ENCODE results near the gene PACRG.

GRCh38 chr6:162778603-162779002, 50.8 kb downstream of the PACRG start:
- TF ChIP-seq POLR2A (IDR thresholded peaks at IDR 0.05; ENCODE audit: low read length) (no peak), GATA1 (IDR thresholded peaks at IDR 0.05; ENCODE audit: low read depth, low read length) (no peak)
